ENCODE results near the gene ZSCAN23.

Gene ZSCAN23

DNA sequence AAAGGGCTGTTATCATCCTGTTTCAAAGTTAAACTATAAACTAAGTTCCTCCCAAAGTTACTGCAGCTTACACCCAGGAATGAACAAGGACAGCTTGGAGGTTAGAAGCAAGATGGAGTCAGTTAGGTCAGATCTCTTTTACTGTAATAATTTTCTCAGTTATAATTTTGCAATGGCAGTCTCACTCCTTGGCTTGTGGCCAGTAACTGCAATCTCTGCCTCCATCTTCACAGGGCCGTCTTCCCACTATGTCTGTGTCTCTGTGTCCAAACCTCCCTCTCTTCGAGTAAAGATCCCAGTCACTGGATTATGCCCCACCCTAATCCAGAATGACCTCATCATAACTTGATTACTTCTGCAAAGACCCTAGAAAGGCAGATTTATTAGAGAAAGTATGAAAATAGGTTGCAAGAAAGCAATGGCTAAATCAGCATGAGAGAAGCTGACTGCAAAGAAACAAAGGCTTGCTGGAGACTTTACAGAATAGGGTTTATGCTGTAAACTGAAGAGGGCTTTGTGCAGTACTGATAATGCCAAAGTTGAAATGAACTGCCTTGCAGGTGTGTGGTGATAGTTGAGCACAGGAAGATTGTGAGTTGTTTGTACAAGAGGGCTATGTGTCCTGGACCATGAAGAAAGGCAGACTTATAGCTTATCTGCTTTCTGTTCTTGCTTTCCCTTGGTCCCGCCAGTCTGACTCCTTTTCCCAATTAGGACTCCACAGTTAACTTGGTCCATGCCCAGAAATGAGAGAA, 43.9 kb upstream of the ZSCAN23 start:
- no peak overlapping the region for H3K27ac ChIP-seq
- DNase-seq: no peak
- in situ Hi-C loops (cut with HindIII; ENCODE audit: low pct_ligation_motif_present, low sequenced_read_pairs): no loop called here
- TF ChIP-seq, protein P1, sequence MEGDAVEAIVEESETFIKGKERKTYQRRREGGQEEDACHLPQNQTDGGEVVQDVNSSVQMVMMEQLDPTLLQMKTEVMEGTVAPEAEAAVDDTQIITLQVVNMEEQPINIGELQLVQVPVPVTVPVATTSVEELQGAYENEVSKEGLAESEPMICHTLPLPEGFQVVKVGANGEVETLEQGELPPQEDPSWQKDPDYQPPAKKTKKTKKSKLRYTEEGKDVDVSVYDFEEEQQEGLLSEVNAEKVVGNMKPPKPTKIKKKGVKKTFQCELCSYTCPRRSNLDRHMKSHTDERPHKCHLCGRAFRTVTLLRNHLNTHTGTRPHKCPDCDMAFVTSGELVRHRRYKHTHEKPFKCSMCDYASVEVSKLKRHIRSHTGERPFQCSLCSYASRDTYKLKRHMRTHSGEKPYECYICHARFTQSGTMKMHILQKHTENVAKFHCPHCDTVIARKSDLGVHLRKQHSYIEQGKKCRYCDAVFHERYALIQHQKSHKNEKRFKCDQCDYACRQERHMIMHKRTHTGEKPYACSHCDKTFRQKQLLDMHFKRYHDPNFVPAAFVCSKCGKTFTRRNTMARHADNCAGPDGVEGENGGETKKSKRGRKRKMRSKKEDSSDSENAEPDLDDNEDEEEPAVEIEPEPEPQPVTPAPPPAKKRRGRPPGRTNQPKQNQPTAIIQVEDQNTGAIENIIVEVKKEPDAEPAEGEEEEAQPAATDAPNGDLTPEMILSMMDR (IDR thresholded peaks at IDR 0.05; ENCODE audit: low read depth, low read length, missing control alignments): no peak
- H3K4me3 ChIP-seq (ENCODE audit: low read depth, low read length): no peak overlapping the region
- H3K27me3 ChIP-seq (replicated peaks): peaks cover 3% of the 10 kb centered on the region
- H3K36me3 ChIP-seq (replicated peaks): no peaks in the 10 kb centered on the region

DNA sequence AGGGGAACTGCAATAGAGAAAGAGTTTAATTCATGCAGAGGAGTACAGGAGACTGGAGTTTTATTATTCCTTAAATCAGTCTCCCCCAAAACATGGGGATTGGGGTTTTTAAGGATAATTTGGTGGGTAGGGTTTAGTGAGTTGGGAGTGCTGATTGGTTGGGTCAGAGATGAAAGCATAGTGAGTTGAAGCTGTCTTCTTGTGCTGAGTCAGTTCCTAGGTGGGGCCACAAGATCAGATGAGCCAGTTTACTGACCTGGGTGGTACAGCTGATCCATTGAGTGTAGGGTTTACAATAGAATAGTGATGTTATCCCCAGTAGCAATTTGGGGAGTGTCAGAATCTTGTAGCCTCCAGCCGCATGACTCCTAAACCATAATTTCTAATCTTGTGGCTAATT, 43.2 kb upstream of the ZSCAN23 start:
- Histone ChIP-seq H3K27ac (no peak overlapping the region), H3K27me3 (replicated peaks) (peaks cover 8% of the 10 kb centered on the region), H3K4me3 (ENCODE audit: low read depth, low read length) (no peak overlapping the region), H3K36me3 (replicated peaks) (no peaks in the 10 kb centered on the region)
- in situ Hi-C loops (cut with HindIII; ENCODE audit: low pct_ligation_motif_present, low sequenced_read_pairs): no loop called here
- DNase-seq: no peak
- TF ChIP-seq, protein P1 (IDR thresholded peaks at IDR 0.05; ENCODE audit: low read depth, low read length, missing control alignments): no peak

GRCh38 chr6:28485482-28485881, 42.2 kb upstream of the ZSCAN23 start:
- DNase-seq: no peak
- no peak overlapping the region for H3K4me3 ChIP-seq (ENCODE audit: low read depth, low read length)
- H3K27ac ChIP-seq: no peak overlapping the region
- H3K27me3 ChIP-seq (replicated peaks): peaks cover 12% of the 10 kb centered on the region
- TF ChIP-seq, protein P1 (IDR thresholded peaks at IDR 0.05; ENCODE audit: low read depth, low read length, missing control alignments): no peak
- H3K36me3 ChIP-seq (replicated peaks): no peaks in the 10 kb centered on the region
- in situ Hi-C loops (cut with HindIII; ENCODE audit: low pct_ligation_motif_present, low sequenced_read_pairs): no loop called here

DNA sequence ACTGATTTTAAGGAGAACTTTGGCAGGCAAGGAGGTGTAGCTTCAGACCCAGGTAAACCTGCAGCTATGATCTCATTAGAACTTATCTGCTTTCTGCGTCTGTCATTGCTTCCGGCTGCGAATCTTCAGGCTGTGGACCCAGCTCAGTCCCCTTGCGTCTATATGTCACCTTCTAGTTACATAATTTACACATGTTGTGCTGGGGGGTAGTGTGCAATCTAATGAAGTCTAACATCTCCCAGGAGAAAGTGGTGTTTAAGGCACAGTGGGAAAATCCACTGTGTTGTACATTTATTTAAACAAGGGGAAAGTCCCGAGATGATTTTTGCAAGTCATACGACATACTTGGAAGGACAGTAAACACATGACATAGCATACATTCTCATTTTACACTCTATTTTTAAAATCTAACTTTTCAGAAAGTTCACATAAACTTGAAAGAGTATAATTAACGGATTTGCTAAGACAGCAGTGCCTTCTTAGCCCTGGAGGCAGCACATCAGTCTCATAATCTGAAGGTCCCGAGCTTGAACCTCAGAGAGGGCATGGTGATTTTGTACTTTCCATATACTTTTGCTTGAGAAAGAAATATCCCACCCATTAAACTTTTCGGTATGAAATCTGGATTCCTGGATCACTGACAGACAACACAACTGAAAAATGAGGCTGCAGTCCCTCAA, 37.1 kb upstream of the ZSCAN23 start:
- Histone ChIP-seq H3K27me3 (replicated peaks) (peaks cover 18% of the 10 kb centered on the region), H3K27ac (no peak overlapping the region), H3K4me3 (ENCODE audit: low read depth, low read length) (no peak overlapping the region), H3K36me3 (replicated peaks) (no peaks in the 10 kb centered on the region)
- TF ChIP-seq, protein P1 (IDR thresholded peaks at IDR 0.05; ENCODE audit: low read depth, low read length, missing control alignments): no peak
- in situ Hi-C loops (cut with HindIII; ENCODE audit: low pct_ligation_motif_present, low sequenced_read_pairs): no loop called here
- no peak for DNase-seq

DNA sequence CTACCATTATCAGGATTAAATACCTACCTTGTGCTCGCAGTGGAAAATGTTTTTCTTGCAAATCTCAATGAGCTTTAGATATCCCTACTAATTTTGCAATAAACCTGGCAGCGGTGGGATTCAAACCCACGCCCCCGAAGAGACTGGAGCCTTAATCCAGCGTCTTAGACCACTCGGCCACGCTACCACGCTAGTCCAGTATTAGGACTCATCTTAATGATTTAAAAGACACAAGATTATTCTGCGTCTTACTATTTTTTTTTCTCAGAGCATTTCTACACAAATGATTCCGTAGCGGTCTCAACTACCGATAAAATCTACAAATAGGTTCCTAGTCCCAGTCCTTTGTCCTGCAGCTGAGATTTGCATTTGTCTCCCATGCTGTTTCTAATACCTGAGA, 35.2 kb upstream of the ZSCAN23 start:
- no peaks in the 10 kb centered on the region for H3K36me3 ChIP-seq (replicated peaks)
- no peak overlapping the region for H3K27ac ChIP-seq
- TF ChIP-seq, protein P1 (IDR thresholded peaks at IDR 0.05; ENCODE audit: low read depth, low read length, missing control alignments): no peak
- in situ Hi-C loops (cut with HindIII; ENCODE audit: low pct_ligation_motif_present, low sequenced_read_pairs): no loop called here
- DNase-seq: peak; percentile 28
- peak overlapping the region; percentile 31 for H3K4me3 ChIP-seq (ENCODE audit: low read depth, low read length)
- peaks cover 18% of the 10 kb centered on the region for H3K27me3 ChIP-seq (replicated peaks)
